Endodermal cell (in vitro differentiated cells): Measurements from ENCODE around the gene OCRL. TPM values are rescaled to one million over a fixed set of nuclear protein-coding genes. Genes with fewer than 3 reads are reported as not detected.

Experiments
- DNase-seq: peaks from one replicate; pipeline ENCODE4 v3.0.0-alpha.2; 2017
- H3K27ac ChIP-seq: 2 replicates; pipeline ENCODE4 v1.5.1; 2013; ENCODE audit warnings: mild to moderate bottlenecking, low read depth, low read length, moderate library complexity
- H3K27me3 ChIP-seq: 2 replicates; pipeline ENCODE4 v1.6.1; 2013; ENCODE audit warnings: mild to moderate bottlenecking, low read length, moderate library complexity; ENCODE audit not compliant: insufficient read depth, control insufficient read depth, poor library complexity, severe bottlenecking
- H3K36me3 ChIP-seq: 2 replicates; pipeline ENCODE4 v1.7.0; 2013; ENCODE audit warnings: mild to moderate bottlenecking, low read length, moderate library complexity; ENCODE audit not compliant: control insufficient read depth, insufficient read depth
- H3K4me1 ChIP-seq: one replicate; pipeline ENCODE4 v1.7.0; 2013; ENCODE audit warnings: low read length; ENCODE audit not compliant: control insufficient read depth, insufficient read depth
- H3K4me3 ChIP-seq: 2 replicates; pipeline ENCODE4 v1.5.1; 2013; ENCODE audit warnings: mild to moderate bottlenecking, low read length, moderate library complexity
- H3K9ac ChIP-seq: 2 replicates; pipeline ENCODE4 v1.6.1; 2013; ENCODE audit warnings: mild to moderate bottlenecking, low read length, moderate library complexity; ENCODE audit not compliant: poor library complexity, severe bottlenecking; ENCODE audit errors: extremely low read depth
- H3K9me3 ChIP-seq: 2 replicates; pipeline ENCODE4 v1.6.1; 2013; ENCODE audit warnings: mild to moderate bottlenecking, low read length, moderate library complexity; ENCODE audit not compliant: control insufficient read depth
- H3K27ac Mint-ChIP-seq: 2 replicates; pipeline ENCODE4 v1.8.0; 2020; ENCODE audit warnings: mixed read lengths
- H3K27me3 Mint-ChIP-seq: 2 replicates; pipeline ENCODE4 v1.8.0; 2021; ENCODE audit warnings: mild to moderate bottlenecking, mixed read lengths; ENCODE audit not compliant: insufficient read depth
- H3K36me3 Mint-ChIP-seq: 2 replicates; pipeline ENCODE4 v1.8.0; 2020; ENCODE audit warnings: low read depth, mixed read lengths
- H3K4me1 Mint-ChIP-seq: 2 replicates; pipeline ENCODE4 v1.8.0; 2020; ENCODE audit warnings: mixed read lengths
- H3K4me3 Mint-ChIP-seq: 2 replicates; pipeline ENCODE4 v1.8.0; 2020; ENCODE audit warnings: mild to moderate bottlenecking, moderate library complexity, mixed read lengths
- H3K9me3 Mint-ChIP-seq: 2 replicates; pipeline ENCODE4 v1.8.0; 2020; ENCODE audit warnings: mild to moderate bottlenecking, mixed read lengths
- CTCF ChIP-seq: fragments of 200-600 bp; sonication (generic); conservative IDR thresholded peaks from 2 replicates; pipeline ENCODE4 v1.5.0; 2021; ENCODE audit warnings: antibody characterized with exemption, mild to moderate bottlenecking
- WGBS, 2 experiments: methylation state at CpG; one replicate each; pipeline versions ENCODE4 v1.1.5 to v1.1.7; 2013; ENCODE audit warnings: missing lambda C conversion rate in 2 of 2, mixed read lengths in 1 of 2; ENCODE audit not compliant: insufficient coverage in 1 of 2, insufficient read length in 1 of 2; 5-methylcytosine and 5-hydroxymethylcytosine counted together
- total RNA-seq, 2 donors: library from RNA; stranded (reverse); fragmentation: NEBNext Ultra II Directional in 1 of 2; extraction: Animal tissue kit (Norgen Biotek cat#: 25700) in 1 of 2; gene quantifications; 2 replicates in 1 of 2; 3 replicates in 1 of 2; pipeline ENCODE4 v1.2.1, GENCODE V29; 2021

Gene OCRL
- total RNA-seq, 2 donors from 2014 or later: 14.2 to 27.0 TPM

GRCh38 chrX:129606918-129607317 is 66.9 kb downstream of the OCRL start:
- Histone ChIP-seq H3K9ac (no peak overlapping the region), H3K9me3 (no peaks in the 10 kb centered on the region), H3K4me1 (no peaks in the 10 kb centered on the region), H3K27ac (no peak overlapping the region), H3K27me3 (no peaks in the 10 kb centered on the region), H3K36me3 (no peaks in the 10 kb centered on the region), H3K4me3 (no peak overlapping the region)
- H3K36me3 Mint-ChIP-seq: peaks cover 4% of the 10 kb centered on the region
- no peaks in the 10 kb centered on the region for H3K4me1 Mint-ChIP-seq
- no peak overlapping the region for H3K27ac Mint-ChIP-seq
- WGBS, 2 experiments: 7% methylated on average over 4 of the region's 5 CpGs; no CpG with 5 or more reads in 1 of the 2 experiments
- DNase-seq: peak; percentile 80
- no peak overlapping the region for H3K4me3 Mint-ChIP-seq
- H3K9me3 Mint-ChIP-seq: no peaks in the 10 kb centered on the region
- TF ChIP-seq CTCF: peak; percentile 87
- peaks cover 20% of the 10 kb centered on the region for H3K27me3 Mint-ChIP-seq

DNA sequence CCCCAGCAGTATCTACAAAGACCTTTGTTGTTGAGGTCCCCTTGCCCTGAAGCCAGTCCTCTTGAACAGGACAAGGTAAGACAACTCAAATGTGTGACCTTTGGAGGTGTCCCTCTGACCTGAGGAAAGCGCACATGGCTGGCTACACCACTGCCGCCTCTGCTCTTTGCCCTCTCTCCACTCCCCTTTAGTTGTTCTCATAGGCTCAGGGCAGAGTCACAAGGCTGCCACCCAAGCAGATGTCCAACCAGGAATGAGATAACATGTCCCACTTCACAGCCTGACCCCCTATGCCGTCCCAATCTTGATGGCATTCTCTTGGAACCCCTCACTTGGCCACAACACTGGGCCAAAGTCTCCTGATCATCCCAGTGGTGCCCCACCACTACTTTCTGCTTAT is 68.4 kb downstream of the OCRL start:
- no peaks in the 10 kb centered on the region for H3K36me3 Mint-ChIP-seq
- peaks cover 19% of the 10 kb centered on the region for H3K27me3 Mint-ChIP-seq
- 96 to 100% methylated on average over 1 to 3 of the region's 3 CpGs for WGBS, 2 experiments

GRCh38 chrX:129609395-129609794 is 69.3 kb downstream of the OCRL start:
- Histone ChIP-seq H3K9ac (no peak overlapping the region), H3K4me3 (no peak overlapping the region), H3K36me3 (no peaks in the 10 kb centered on the region), H3K4me1 (no peaks in the 10 kb centered on the region), H3K27me3 (no peaks in the 10 kb centered on the region), H3K9me3 (no peaks in the 10 kb centered on the region), H3K27ac (no peak overlapping the region)
- 77 to 100% methylated on average over 1 of the region's 1 CpG for WGBS, 2 experiments
- peaks cover 19% of the 10 kb centered on the region for H3K27me3 Mint-ChIP-seq
- no peak overlapping the region for H3K4me3 Mint-ChIP-seq
- no peaks in the 10 kb centered on the region for H3K36me3 Mint-ChIP-seq
- no peak for DNase-seq
- no peaks in the 10 kb centered on the region for H3K4me1 Mint-ChIP-seq
- H3K27ac Mint-ChIP-seq: no peak overlapping the region
- no peaks in the 10 kb centered on the region for H3K9me3 Mint-ChIP-seq
- peak; percentile 37 for TF ChIP-seq CTCF

More for the DNA sequence above, 68.4 kb downstream of the OCRL start:
- H3K4me1 Mint-ChIP-seq: no peaks in the 10 kb centered on the region
- Histone ChIP-seq H3K4me1 (no peaks in the 10 kb centered on the region), H3K27me3 (no peaks in the 10 kb centered on the region), H3K9me3 (no peaks in the 10 kb centered on the region), H3K36me3 (no peaks in the 10 kb centered on the region), H3K9ac (no peak overlapping the region), H3K4me3 (no peak overlapping the region), H3K27ac (no peak overlapping the region)
- TF ChIP-seq CTCF: no peak
- no peak overlapping the region for H3K27ac Mint-ChIP-seq
- no peak for DNase-seq
- H3K9me3 Mint-ChIP-seq: no peaks in the 10 kb centered on the region
- H3K4me3 Mint-ChIP-seq: no peak overlapping the region
